Loucy (cell line): ENCODE measurements around the gene ZKSCAN1.
"Not testable (repeated sequence)": the region's sequence is repeated elsewhere in the genome, so short reads cannot be mapped to it uniquely, and the experiment has no call there.

ENCODE experiments used
- H2AFZ ChIP-seq: fragments of 200-600 bp; sonication (generic); 2 replicates; pipeline ENCODE4 v1.6.0; 2016; ENCODE audit warnings: antibody characterized with exemption, mild to moderate bottlenecking, low read length, moderate library complexity
- H3F3A ChIP-seq: fragments of 200-600 bp; 2 replicates; pipeline ENCODE4 v1.6.0; 2016; ENCODE audit warnings: antibody characterized with exemption, low read depth, mild to moderate bottlenecking
- H3K27me3 ChIP-seq: fragments of 200-600 bp; sonication (generic); 2 replicates; pipeline ENCODE4 v1.6.1; 2014; ENCODE audit warnings: low read length, mild to moderate bottlenecking; ENCODE audit not compliant: insufficient read depth, poor library complexity, severe bottlenecking
- H3K36me3 ChIP-seq: fragments of 200-600 bp; sonication (generic); 2 replicates; pipeline ENCODE4 v1.6.1; 2016; ENCODE audit warnings: low read length; ENCODE audit not compliant: insufficient read depth
- H3K4me1 ChIP-seq: fragments of 200-600 bp; sonication (generic); 2 replicates; pipeline ENCODE4 v1.5.1; 2014; ENCODE audit warnings: low read length, mild to moderate bottlenecking; ENCODE audit not compliant: insufficient read depth, poor library complexity, severe bottlenecking
- H3K4me2 ChIP-seq: fragments of 200-600 bp; sonication (generic); 2 replicates; pipeline ENCODE4 v1.6.0; 2014; ENCODE audit warnings: antibody characterized with exemption, low read length, low read depth, mild to moderate bottlenecking; ENCODE audit not compliant: poor library complexity, severe bottlenecking
- H3K4me3 ChIP-seq: fragments of 200-600 bp; sonication (generic); 2 replicates; pipeline ENCODE4 v1.5.1; 2014; ENCODE audit warnings: low read length, mild to moderate bottlenecking, mixed read lengths; ENCODE audit not compliant: poor library complexity, severe bottlenecking
- H3K79me2 ChIP-seq: fragments of 200-600 bp; sonication (generic); 2 replicates; pipeline ENCODE4 v1.6.1; 2014; ENCODE audit warnings: low read length; ENCODE audit not compliant: insufficient read depth
- H3K9ac ChIP-seq: fragments of 200-600 bp; sonication (generic); 2 replicates; pipeline ENCODE4 v1.6.0; 2014; ENCODE audit warnings: mild to moderate bottlenecking, low read depth, low read length, moderate library complexity; ENCODE audit not compliant: poor library complexity, severe bottlenecking
- H3K9me2 ChIP-seq: fragments of 200-600 bp; sonication (generic); replicated peaks from 2 replicates; pipeline ENCODE4 v1.6.1; 2016; ENCODE audit warnings: low read depth, low read length, mixed read lengths
- H3K9me3 ChIP-seq: fragments of 200-600 bp; sonication (generic); 2 replicates; pipeline ENCODE4 v1.6.1; 2014; ENCODE audit warnings: mild to moderate bottlenecking, antibody characterized with exemption, low read length, low read depth; ENCODE audit not compliant: insufficient read depth
- H4K20me1 ChIP-seq: fragments of 200-600 bp; sonication (generic); 2 replicates; pipeline ENCODE4 v1.6.0; 2014; ENCODE audit warnings: antibody characterized with exemption, low read length, mild to moderate bottlenecking; ENCODE audit not compliant: insufficient read depth, poor library complexity, severe bottlenecking
- EZH2phosphoT487 ChIP-seq: fragments of 200-600 bp; IDR thresholded peaks from 2 replicates; pipeline ENCODE4 v1.6.1; 2018; ENCODE audit warnings: antibody characterized with exemption, mild to moderate bottlenecking, moderate library complexity, borderline replicate concordance
- TF ChIP-seq, protein P1 (sequence below): fragments of 200-600 bp; sonication (generic); conservative IDR thresholded peaks from 2 replicates; pipeline ENCODE4 v1.5.1; 2014; ENCODE audit warnings: mild to moderate bottlenecking, antibody characterized with exemption, low read length

The ZKSCAN1 gene

DNA sequence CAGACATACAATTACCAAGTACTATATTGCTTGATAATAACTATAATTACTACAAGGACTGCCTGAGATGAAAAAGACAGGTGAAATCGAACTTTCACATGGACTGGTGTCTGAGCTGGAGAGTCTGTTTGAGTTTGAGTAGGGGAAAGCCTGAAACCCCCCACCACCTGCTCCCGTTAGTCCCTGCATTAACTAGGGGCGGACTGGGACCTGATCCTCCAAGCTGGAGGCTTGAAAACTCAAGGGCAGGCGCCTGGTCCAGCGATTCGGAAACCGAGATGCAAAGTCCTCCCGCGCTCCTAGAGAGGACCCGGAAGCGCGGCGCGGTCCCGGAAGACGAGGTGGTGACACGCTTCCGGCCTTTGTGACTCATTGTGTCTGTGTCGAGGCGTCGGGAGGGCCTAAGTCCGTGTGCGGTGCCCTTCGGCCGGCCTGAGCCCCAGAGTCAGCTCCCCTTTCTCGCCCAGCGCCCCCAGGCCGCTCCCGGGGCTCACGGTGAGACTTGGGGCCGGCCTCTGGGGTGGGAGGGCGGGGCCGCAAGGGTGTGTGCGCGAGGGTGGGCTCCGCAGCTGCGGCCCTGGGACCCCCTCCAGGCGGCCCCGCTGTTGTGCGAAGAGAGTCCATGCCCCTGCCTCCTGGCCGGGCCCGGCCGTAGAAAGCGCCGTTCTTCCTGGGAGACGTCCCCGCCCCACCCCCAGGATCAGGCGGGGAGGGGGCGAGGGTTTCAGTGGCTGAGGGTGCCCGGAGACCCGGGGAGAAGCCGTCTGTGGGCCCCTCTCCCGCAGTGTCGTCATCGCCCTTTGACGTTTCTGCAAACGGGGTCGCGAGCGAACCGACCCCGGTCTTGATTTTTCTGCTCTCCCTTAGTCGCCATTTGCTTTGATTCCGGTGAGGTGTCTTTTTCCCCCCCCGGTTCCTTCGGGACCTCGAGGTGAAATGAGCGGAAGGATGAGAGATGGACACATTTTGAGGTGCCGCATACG lies at the start of gene ZKSCAN1:
Gene ZKSCAN1, plus strand, starts transcription at position 365 of the 983 bp plus-strand sequence. CDS start 7,911 bp downstream, outside the sequence.
- Histone ChIP-seq H3K9ac (peak within 1 kb of the TSS; percentile 77), H2AFZ (peak within 1 kb of the TSS; percentile 91), H3K4me2 (peak within 1 kb of the TSS; percentile 91), H3K79me2 (peaks cover 49% of the 10 kb centered on the region), H3K4me1 (peaks cover 23% of the 10 kb centered on the region), H3F3A (no peaks in the 10 kb centered on the region), H3K36me3 (no peaks in the 10 kb centered on the region), H4K20me1 (peaks cover 30% of the 10 kb centered on the region), H3K9me3 (no peaks in the 10 kb centered on the region), H3K9me2 (no peaks in the 10 kb centered on the region), H3K27me3 (no peaks in the 10 kb centered on the region), H3K4me3 (peak within 1 kb of the TSS; percentile 80)
- TF ChIP-seq, protein P1, sequence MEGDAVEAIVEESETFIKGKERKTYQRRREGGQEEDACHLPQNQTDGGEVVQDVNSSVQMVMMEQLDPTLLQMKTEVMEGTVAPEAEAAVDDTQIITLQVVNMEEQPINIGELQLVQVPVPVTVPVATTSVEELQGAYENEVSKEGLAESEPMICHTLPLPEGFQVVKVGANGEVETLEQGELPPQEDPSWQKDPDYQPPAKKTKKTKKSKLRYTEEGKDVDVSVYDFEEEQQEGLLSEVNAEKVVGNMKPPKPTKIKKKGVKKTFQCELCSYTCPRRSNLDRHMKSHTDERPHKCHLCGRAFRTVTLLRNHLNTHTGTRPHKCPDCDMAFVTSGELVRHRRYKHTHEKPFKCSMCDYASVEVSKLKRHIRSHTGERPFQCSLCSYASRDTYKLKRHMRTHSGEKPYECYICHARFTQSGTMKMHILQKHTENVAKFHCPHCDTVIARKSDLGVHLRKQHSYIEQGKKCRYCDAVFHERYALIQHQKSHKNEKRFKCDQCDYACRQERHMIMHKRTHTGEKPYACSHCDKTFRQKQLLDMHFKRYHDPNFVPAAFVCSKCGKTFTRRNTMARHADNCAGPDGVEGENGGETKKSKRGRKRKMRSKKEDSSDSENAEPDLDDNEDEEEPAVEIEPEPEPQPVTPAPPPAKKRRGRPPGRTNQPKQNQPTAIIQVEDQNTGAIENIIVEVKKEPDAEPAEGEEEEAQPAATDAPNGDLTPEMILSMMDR = no peak
- TF ChIP-seq EZH2phosphoT487 = no peak

- no peaks in the 10 kb centered on the region for H3K36me3 ChIP-seq
- no peaks in the 10 kb centered on the region for H3K79me2 ChIP-seq
- no peak overlapping the region for H3K4me2 ChIP-seq
- no peak overlapping the region for H3K4me3 ChIP-seq
- H3K27me3 ChIP-seq = no peaks in the 10 kb centered on the region
- no peak overlapping the region for H2AFZ ChIP-seq
- H3K4me1 ChIP-seq = no peaks in the 10 kb centered on the region
- TF ChIP-seq, protein P1 = no peak
- TF ChIP-seq EZH2phosphoT487 = no peak
- H3K9me3 ChIP-seq = no peaks in the 10 kb centered on the region
- no peaks in the 10 kb centered on the region for H3F3A ChIP-seq
- H3K9me2 ChIP-seq = no peaks in the 10 kb centered on the region
- H4K20me1 ChIP-seq = no peaks in the 10 kb centered on the region
- no peak overlapping the region for H3K9ac ChIP-seq
Observed at GRCh38 chr7:99969298-99969697, 46.1 kb upstream of the ZKSCAN1 start.

DNA sequence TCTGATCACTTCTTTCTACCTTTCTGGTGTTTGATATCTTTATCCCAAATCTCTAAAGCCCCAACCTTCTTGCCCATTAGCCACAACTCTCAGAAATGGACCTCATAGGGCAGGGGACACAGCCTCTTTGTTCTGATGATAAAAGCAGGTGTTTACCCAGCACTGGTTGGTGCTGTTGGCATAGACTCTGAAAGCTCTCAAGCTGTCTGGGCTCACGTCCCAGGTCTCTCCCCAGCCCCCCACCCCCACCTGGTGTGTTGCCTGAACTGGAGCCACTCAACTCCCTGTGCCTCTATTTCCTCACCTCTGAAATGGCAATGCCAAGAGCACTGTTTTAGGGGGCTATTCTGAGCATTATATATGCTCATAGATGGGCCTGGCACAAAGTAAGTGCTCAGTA lies 45.6 kb upstream of the ZKSCAN1 start:
- not testable (repeated sequence) for H3K36me3 ChIP-seq, H2AFZ ChIP-seq, H4K20me1 ChIP-seq, H3K9me2 ChIP-seq, H3K4me2 ChIP-seq, H3K27me3 ChIP-seq, H3K79me2 ChIP-seq, H3K4me3 ChIP-seq, H3F3A ChIP-seq, H3K4me1 ChIP-seq, H3K9ac ChIP-seq, H3K9me3 ChIP-seq
